Measurements from ENCODE around the gene PIP5KL1. TPM values are rescaled to one million over a fixed set of nuclear protein-coding genes. Genes with fewer than 3 reads are reported as not detected.

PIP5KL1 gene
- total RNA-seq, 6 experiments from 2014 or later: 1.7 to 3.1 (median 2.1) TPM

DNA sequence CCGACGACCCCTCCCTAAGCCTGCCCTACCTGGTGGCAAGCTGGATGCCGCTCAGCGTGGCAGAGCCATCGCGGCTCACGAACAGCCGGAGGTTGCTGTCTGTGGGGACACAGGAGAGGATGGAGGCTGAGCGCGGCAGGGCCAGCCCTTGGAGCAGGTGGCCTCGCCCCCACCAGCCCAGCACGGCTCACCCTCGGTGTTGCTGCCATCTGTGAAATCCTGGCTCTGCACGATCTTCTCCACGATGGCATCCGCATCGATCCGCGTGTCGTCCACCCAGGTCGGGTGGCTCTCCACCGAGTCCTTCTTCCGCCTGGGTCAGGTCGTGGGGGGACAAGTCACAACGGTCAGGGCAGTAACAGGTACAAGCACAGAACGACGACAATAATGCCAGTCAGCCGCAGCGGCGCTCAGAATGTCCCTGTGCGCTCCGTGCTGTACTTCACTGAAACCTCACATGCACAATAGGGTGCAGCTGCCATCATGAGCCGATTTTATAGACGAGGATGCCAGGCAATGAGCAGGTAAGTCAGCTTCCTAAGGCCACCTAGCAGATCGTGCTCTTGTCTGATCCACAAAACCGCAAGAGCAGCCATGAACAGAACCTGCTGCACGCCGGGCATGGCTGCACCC is 14.1 kb upstream of the PIP5KL1 start:
- DNase-seq: no peak
- no peaks in the 10 kb centered on the region; the same call in 1 of the 2 replicates for H3K36me3 Mint-ChIP-seq (ENCODE audit: low read depth)
- no peaks in the 10 kb centered on the region; the same call in 1 of the 2 replicates for H3K27me3 Mint-ChIP-seq (ENCODE audit: insufficient read depth)
- peaks cover 12% of the 10 kb centered on the region for H3K4me1 Mint-ChIP-seq (ENCODE audit: low read depth)
- TF ChIP-seq, protein P1, sequence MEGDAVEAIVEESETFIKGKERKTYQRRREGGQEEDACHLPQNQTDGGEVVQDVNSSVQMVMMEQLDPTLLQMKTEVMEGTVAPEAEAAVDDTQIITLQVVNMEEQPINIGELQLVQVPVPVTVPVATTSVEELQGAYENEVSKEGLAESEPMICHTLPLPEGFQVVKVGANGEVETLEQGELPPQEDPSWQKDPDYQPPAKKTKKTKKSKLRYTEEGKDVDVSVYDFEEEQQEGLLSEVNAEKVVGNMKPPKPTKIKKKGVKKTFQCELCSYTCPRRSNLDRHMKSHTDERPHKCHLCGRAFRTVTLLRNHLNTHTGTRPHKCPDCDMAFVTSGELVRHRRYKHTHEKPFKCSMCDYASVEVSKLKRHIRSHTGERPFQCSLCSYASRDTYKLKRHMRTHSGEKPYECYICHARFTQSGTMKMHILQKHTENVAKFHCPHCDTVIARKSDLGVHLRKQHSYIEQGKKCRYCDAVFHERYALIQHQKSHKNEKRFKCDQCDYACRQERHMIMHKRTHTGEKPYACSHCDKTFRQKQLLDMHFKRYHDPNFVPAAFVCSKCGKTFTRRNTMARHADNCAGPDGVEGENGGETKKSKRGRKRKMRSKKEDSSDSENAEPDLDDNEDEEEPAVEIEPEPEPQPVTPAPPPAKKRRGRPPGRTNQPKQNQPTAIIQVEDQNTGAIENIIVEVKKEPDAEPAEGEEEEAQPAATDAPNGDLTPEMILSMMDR (IDR thresholded peaks at IDR 0.05): no peak
- H3K27ac Mint-ChIP-seq: no peak overlapping the region
- H3K4me3 Mint-ChIP-seq: no peak overlapping the region
- H3K9me3 Mint-ChIP-seq: no peaks in the 10 kb centered on the region

DNA sequence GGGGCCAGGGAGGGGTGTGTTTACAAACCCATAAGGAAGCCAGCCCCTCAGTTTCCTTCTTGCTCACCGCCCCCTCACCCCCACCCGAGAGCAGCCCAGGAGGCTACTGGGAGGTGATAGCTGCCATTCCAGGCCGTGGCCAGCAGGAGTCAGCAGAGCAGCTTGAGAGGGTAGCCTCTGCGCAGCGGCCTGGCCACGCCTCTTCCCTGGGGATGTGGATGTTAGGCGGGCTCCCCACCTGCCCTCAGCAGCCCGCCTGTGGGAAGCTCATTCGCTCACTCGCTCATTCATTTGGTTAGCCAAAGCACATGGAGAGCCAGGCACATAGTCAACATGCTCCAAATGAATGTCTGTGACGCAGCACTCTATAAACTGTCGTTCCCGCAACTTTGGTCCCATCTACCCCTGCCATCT is 13.2 kb upstream of the PIP5KL1 start:
- peaks cover 12% of the 10 kb centered on the region for H3K4me1 Mint-ChIP-seq (ENCODE audit: low read depth)
- H3K27me3 Mint-ChIP-seq (ENCODE audit: insufficient read depth): no peaks in the 10 kb centered on the region; the same call in 1 of the 2 replicates
- H3K27ac Mint-ChIP-seq: no peak overlapping the region; the same call in 1 of the 2 replicates
- no peak overlapping the region for H3K4me3 Mint-ChIP-seq
- peak; percentile 61 for DNase-seq
- no peaks in the 10 kb centered on the region; the same call in 1 of the 2 replicates for H3K36me3 Mint-ChIP-seq (ENCODE audit: low read depth)
- H3K9me3 Mint-ChIP-seq: no peaks in the 10 kb centered on the region
- TF ChIP-seq, protein P1 (IDR thresholded peaks at IDR 0.05): peak; percentile 95

DNA sequence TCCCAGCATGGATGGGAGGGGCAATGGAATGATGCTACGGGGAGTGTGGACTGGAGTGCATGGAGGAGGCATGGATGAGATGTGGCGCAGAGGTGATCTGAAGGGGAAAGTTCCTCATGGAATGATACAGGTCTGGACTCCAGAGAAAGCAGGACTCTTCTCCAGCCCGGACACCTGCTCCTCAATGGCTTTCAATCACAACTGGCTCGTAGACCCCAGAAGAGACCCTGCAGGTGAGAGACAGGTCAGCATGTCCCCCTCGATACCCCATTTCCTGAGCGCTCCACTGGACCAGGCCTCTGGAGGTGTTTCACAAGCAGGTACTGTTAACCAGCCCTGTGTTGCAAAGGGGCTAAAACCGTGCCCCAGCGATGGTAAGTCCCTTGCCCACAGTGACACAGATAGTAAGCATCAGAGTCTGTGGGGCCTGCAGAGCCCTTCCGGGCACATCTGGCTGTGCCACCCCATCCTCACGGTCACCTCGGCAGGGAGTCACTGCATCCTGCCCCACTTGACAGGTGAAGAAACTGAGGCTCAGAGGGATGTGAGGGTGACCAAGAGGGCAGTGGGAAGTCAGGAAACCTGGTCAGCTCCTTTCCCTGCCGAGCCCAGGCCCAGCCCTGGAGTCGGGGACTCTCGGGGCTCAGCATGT is 12.6 kb upstream of the PIP5KL1 start:
- Mint-ChIP-seq H3K4me1 (ENCODE audit: low read depth) (peaks cover 12% of the 10 kb centered on the region), H3K27ac (no peak overlapping the region), H3K36me3 (ENCODE audit: low read depth) (no peaks in the 10 kb centered on the region; the same call in 1 of the 2 replicates), H3K9me3 (no peaks in the 10 kb centered on the region), H3K4me3 (no peak overlapping the region), H3K27me3 (ENCODE audit: insufficient read depth) (no peaks in the 10 kb centered on the region; the same call in 1 of the 2 replicates)
- no peak for DNase-seq
- TF ChIP-seq, protein P1 (IDR thresholded peaks at IDR 0.05): peak; percentile 4; the same call in 1 of the 2 replicates

DNA sequence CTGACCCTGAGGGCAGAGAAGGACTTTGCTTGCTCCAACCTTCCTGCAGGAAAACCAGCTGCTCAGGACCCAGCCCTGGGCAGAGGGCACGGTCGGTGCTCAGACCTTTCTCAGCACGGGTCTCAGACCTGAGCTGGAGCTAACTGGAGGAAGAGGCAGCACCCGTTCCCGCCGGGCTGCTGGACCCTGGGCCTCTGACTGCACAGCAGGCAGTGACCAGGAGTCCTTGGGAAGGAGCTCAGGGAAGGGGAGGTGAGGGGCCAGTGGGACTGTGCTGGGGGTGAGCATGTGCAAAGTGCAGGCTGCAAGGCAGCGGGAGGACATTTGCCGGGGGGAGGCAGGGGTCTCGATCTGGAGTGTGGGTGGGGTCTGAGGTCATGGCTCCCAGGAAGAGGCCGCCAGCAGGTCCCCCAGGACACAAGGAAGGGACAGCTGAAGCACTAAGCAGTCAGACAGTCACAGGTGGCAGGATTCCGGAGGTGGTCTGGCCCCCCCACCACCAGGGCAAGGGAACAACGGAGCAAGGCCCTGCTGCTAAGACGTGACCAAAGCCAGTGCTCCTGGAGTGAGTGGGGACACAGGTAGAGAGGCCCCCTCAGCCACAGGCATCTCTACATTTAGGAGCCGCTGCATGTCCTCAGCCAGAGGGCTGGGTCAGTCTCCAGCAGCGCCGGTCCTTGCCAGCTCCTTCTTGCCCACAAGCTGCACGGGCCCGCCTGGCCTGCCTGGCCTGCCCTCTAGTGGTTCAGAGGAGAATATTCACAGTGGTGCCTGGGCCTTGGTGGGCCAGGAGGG is 11.8 kb upstream of the PIP5KL1 start:
- Mint-ChIP-seq H3K9me3 (no peaks in the 10 kb centered on the region), H3K36me3 (ENCODE audit: low read depth) (no peaks in the 10 kb centered on the region; the same call in 1 of the 2 replicates), H3K27ac (no peak overlapping the region), H3K4me1 (ENCODE audit: low read depth) (peaks cover 17% of the 10 kb centered on the region), H3K4me3 (no peak overlapping the region), H3K27me3 (ENCODE audit: insufficient read depth) (peaks cover 4% of the 10 kb centered on the region; the same call in 1 of the 2 replicates)
- DNase-seq: peak; percentile 45
- TF ChIP-seq, protein P1 (IDR thresholded peaks at IDR 0.05): peak; percentile 95

DNA sequence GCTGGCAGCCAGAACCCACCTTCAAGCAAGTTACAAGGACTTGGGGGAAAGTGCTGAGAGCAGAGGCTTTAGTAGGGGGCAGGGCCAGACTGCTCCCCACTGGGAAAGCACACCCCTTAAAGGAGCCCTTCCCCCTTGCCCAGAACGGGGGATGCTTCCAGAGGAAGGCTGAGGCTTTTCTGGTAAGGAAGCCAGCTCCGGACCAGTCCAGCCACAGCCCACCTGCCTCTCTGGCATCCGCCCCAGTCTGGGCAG is 11.3 kb upstream of the PIP5KL1 start:
- H3K36me3 Mint-ChIP-seq (ENCODE audit: low read depth): no peaks in the 10 kb centered on the region; the same call in 1 of the 2 replicates
- H3K4me1 Mint-ChIP-seq (ENCODE audit: low read depth): peaks cover 20% of the 10 kb centered on the region
- DNase-seq: no peak
- TF ChIP-seq, protein P1 (IDR thresholded peaks at IDR 0.05): no peak
- H3K27ac Mint-ChIP-seq: no peak overlapping the region
- H3K4me3 Mint-ChIP-seq: no peak overlapping the region
- H3K9me3 Mint-ChIP-seq: no peaks in the 10 kb centered on the region
- peaks cover 6% of the 10 kb centered on the region for H3K27me3 Mint-ChIP-seq (ENCODE audit: insufficient read depth)
